UCSD-AML1 (cell line): ENCODE results near the gene PTPN14.

ENCODE experiments used
- DNase-seq: peaks from one replicate; lab custom pipeline; 2025; ENCODE audit not compliant: unreplicated experiment; lab: John Stamatoyannopoulos, UW

PTPN14 gene

GRCh38 chr1:214569357-214570004 is 18.1 kb upstream of the PTPN14 start:
- DNase-seq, result no peak

GRCh38 chr1:214568328-214568727 is 16.9 kb upstream of the PTPN14 start:
- DNase-seq, result no peak

DNA sequence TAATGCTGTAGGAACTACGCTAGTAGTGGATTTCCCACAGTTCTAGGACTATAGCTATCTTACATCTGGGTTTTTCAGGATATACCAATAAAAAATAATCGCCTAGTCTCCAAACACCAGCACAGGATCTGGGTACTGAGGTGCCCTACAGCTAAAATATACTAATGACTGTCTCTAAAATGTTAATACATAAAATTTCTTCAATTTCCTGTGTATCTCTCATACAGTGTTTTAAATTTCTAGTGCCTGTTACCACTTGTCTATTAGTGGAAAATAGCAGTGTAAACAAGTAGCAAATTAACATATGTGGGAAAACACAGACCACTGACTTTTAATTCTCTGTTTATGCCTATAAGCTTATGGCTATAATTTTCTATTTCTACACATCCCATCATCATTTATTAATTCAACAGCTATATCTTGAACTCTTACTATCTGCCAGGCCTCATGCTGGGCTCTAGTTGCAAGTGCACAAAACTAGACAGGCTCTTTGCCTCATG is 16.1 kb upstream of the PTPN14 start:
- no peak for DNase-seq

DNA sequence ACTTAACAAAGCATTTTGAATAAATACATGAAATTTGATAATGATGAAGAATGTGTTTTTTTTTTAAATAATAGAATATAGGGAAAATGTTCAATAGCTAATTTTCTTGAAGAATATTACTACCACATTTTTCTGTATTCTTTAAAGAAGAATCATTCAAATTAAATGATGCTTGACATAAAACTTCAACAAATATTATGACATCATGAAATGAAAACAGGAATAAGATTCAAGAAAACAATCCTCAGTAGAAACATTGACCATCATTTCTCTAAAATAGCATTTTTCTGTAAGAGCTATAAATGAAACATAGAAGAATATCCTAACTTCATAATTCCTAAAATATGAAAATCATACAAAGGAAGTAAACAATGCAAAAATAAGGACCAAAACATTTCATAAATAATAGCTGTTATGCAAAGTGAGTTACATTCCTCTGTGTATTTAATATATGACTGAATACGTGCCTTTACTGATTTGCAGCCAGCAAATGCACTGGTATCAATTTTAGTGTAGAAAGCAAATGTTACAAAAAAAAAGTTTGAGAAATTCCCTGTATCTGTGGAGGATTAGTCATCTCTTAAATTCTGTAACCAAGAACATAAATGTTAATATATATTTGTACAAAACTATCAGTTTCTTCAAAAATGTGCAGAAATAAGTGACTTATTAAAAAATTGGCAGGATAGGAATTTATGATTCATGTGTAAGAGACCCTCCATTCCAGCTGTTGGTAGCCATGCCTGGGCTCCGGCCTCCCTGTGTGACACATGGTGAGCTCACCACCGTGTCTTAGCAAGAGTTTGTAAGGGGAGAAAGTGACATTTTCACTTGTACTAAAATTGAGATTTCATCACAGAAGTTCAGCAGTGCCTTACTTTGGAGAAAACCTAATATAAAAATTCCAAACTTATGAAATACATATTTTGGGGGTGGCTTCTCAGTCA is 15.0 kb upstream of the PTPN14 start:
- DNase-seq, result no peak

- DNase-seq, result no peak
Observed at GRCh38 chr1:214565310-214565709, 13.9 kb upstream of the PTPN14 start.

GRCh38 chr1:214563881-214564280 is 12.5 kb upstream of the PTPN14 start:
- no peak for DNase-seq

GRCh38 chr1:214557952-214558735 is 6.7 kb upstream of the PTPN14 start:
- no peak for DNase-seq

GRCh38 chr1:214553142-214553710 is 1.8 kb upstream of the PTPN14 start:
- no peak for DNase-seq

DNA sequence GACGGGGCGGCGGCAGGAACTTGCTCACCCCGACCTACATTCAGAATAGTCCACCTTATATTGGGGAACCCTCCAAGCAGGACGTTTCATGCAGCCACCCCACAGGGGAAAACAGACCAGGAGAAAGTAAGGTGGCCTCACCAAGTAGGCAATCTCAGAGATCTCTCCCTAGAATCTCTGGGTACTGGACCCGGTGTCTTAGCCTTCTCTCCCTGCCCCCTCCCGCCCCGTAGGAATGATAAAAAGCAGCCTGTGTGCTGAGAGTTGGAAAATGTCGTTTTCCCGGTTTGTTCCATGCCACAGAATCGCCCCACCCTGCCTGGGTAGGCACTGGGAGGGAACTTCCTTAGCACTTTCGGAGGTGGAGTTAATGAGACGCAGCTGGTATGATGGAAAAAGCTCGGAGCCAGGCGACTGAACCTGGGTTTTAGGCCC is 789 bp upstream of the PTPN14 start:
- DNase-seq, result no peak

- no peak for DNase-seq
Observed at GRCh38 chr1:214550857-214551435, 456 bp downstream of the PTPN14 start.

DNA sequence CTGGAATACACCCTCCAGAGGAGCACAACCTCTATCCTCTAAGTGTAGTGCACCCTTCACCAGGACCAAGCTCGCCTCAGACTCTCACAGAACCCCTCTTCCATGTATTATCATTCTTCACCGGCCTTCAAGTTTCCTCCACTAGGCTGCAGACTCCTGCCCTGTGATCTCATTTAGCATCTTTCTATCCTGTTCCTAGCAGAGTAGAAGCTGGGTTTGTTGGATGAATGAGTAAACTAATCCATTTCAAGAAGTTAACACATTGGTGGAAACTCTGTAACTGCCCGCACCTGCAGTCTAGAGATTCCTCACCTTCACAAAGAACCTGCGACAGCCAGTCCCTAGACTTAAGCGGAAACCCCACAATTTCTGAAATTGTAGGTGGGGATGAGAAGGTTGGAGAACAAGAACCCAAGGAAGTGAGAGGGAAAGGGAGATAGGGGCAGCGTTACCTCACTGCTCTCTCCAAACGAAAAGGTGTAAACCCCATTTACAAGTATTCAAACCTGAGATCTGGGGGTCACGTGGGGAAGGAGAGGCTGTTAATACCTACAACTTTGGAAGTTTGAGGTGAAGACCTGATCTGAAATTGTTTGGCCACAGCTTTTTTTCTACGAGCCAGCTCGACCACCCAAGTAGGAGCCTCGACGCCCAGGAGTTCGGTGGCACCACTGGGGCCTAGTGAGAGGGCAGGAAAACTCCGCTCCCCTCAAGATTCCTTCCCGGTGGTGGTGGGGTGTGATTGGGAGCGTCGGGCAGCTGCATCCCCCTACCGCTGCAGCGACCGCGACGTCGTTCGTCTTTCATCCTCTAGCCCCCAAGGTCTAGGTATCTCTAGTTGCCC is 1.2 kb downstream of the PTPN14 start:
- peak; percentile 15 for DNase-seq

DNA sequence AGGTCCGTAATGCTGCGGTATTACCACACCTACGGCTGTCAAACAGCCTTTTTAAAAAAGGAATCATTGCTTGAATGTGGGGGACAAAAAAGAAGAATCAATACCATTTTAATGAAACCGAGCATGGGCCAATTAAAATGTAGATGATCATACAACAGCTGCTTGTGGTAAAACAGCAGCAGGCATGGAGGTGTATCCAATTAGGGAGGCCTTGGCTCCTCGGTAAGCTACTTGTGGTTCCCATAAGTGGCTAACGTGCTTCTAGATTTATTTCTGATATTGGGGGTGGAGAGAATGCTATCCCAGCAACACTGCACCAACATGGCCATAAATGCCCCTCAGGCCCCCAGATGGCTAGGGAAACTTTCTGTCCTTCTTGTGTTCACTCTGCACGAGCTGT is 1.8 kb downstream of the PTPN14 start:
- no peak for DNase-seq

- DNase-seq, result no peak
Observed at GRCh38 chr1:214548988-214549387, 2.4 kb downstream of the PTPN14 start.

DNA sequence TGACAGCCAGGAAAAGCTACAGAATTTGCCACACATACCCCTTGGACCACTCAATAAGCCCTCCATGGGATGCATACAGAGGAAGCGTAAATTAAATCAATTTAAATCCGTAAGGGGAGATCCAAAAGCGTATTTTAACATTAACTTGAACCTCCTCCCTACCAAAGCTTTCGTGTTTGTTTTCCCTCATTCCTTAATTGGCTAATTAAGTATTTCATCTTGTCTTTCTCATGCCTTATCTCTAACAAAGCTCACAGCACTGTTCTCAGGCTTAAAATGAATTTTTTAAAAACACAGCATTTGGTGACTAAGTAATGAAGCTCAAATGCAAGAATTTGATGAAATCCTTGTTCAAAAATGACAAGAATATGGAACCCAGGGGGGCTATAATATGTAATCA is 3.1 kb downstream of the PTPN14 start:
- DNase-seq, result no peak

- DNase-seq, result no peak
Observed at GRCh38 chr1:214547747-214548146, 3.7 kb downstream of the PTPN14 start.

DNA sequence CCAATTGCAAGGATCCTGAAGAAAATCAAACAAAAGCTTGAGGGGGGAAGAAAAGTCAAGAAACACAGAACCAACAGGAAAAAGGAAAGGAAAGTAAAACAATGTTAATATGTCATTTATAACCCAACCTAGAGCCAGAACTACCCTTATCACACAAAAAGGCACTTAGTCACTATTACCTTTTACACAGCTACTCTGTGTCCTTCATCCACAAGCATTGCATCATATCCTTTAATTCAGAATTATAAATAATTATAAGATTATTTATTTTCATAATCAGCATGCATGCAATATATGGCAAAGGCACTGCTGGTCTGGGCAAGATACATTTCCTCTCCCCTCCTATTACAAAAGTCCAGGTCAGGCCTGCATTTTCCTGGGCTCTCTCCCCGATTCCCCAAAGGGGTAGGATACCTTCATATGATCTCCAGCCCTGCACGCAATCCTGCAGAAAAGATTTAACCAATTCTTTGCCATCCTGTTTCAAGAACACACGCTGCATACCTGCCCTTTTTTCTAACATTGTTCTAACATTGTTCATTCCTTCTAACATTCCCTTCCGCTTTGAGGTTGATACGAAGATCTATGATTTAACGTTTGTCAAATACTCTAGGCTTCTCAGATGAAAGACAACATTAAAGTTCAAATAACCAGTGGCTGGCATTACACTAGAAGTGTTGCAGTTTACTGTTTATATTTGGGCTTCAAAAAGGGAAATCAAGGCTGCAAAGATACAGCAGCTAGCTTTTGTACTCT is 4.3 kb downstream of the PTPN14 start:
- no peak for DNase-seq

DNA sequence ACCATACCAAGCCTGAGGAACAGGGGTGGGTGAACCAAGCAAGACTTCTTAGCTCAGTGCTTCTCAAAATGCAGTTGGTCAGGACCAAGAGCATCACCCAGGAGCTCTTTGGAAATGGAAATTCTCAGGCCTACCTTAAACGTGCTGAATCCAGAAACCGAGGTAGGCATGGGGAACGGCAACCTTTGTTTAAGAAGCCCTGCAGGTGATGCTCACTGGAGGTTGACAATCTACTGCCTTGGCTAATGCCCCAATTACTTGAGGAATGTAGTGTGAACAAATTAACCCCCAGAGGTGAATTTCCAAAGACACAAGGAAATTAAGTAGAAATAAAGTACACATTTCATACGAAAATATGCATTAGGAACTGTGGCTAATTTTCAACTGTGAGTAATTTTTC is 5.3 kb downstream of the PTPN14 start:
- no peak for DNase-seq

- no peak for DNase-seq
Observed at GRCh38 chr1:214545293-214545692, 6.1 kb downstream of the PTPN14 start.

DNA sequence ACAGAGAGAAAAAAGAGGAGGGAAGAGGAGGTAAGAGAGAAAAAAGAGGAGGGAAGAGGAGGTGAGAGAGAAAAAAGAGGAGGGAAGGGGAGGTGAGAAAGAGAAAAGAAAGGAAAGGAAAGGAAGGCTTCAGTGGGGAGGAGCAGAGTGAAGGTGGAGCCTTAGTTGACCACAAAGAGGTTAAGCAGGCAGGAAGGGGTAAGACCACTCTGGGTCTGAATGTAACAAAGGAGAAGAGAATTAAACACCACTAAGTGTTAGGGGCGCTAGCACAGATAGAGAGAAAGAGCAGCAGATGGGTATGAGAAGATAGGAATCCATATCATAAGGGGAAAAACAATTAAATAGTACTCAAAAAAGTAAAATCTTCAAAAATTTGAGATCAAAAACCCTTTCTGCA is 6.6 kb downstream of the PTPN14 start:
- no peak for DNase-seq
